COLO829 (cell line): Measurements from ENCODE around the gene ALDH1A2.

ENCODE experiments used
- DNase-seq: peaks from one replicate; pipeline ENCODE4 v3.0.0; 2012; ENCODE audit warnings: low spot score

The ALDH1A2 gene

GRCh38 chr15:57994221-57995049 lies 71.1 kb downstream of the ALDH1A2 start:
- no peak for DNase-seq

DNA sequence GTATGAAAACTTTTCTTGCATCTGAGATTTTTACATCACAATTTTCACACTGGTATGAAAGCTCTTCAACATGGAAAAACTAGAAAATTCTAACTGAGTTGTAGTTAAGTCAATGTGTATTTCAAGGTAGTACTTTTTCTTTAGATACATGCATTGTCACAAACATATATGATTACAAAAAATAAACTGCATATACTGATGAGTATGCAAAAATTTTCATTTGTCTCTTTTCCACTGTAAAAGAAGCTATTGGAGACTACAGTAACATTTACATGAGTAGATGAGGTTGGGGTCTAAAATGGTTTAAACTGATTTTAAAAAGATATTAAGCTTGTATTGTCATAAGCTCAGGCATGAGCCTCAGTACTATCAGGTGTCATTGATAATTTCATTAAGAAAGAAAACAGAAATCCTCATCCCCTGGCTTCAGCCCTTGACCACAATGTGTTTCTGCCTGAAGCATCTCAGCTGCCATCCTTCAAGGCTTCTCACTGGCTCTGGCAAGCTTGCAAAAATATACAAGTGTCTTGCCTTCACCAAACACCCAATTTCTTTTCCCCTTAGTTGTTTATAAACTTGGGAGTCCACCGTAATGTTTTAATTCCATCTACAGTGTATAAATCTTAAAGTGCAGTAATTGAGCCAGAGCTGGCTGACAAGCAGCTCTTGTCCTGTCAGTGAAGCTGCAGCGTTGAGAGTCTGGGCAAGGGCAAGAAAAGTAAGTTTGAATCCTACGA lies 71.9 kb downstream of the ALDH1A2 start:
- DNase-seq, result no peak

- DNase-seq, result no peak
Observed at GRCh38 chr15:57992761-57993355, 72.7 kb downstream of the ALDH1A2 start.

GRCh38 chr15:57973534-57973933 lies 92.0 kb downstream of the ALDH1A2 start:
- no peak for DNase-seq

DNA sequence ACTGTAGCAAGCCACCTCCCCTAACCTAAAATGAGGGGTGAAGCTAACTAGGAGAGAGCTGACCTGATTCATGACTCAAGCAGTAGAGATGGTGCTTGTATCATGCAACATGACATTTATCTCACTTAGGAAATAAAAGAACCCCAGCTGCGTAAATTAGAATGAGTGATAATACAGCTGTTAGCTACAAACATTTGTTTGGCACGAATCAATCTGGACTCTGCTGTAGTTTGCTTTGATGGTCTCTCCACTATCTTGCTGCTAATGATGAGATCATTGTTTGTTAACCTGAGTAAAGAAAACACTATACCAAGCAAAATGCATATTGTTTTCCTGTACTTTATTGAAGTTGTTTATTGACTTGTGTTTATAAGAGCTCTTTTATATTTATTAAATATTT lies 92.6 kb downstream of the ALDH1A2 start:
- DNase-seq, result no peak

DNA sequence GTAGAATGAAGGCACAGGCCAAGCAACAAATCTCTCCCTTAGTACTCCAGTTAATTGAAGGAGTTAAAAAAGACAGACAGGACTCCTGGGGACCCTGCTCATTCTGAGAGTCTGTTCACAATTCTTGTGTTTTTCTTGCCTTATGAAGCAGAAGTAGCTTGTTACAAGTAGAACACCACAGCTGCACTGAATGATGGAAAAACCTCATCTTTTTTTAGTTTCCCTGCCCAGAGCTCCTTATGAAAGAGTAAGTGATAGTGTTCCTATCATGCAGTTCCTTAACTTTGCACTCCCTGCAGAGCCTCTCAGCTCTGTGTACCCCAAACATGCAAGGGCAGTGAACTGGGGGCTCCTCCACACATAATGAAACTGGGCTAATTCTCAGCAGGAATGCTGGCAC lies 95.5 kb downstream of the ALDH1A2 start:
- no peak for DNase-seq

- DNase-seq, result no peak
Observed at GRCh38 chr15:57969355-57969754, 96.2 kb downstream of the ALDH1A2 start.

- DNase-seq, result no peak
Observed at GRCh38 chr15:57962887-57963286, 102.6 kb downstream of the ALDH1A2 start.

DNA sequence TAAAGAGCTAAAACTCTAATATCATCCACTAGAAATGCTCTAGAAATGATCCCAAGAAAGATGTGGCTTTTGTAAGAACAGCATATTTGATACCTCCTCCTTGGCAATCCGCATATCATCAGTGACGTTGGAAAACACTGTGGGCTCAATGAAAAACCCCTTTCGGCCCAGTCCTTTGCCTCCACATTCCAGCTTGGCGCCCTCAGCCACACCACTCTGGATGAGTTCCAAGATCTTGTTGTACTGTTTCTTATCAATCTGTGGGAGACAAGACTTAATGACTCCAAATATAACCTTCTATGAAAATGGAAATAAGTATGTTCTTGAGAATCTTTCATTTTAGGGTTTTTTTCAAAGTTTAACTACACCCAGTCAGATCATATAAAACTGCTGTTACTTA lies 103.6 kb downstream of the ALDH1A2 start:
- DNase-seq, result no peak

DNA sequence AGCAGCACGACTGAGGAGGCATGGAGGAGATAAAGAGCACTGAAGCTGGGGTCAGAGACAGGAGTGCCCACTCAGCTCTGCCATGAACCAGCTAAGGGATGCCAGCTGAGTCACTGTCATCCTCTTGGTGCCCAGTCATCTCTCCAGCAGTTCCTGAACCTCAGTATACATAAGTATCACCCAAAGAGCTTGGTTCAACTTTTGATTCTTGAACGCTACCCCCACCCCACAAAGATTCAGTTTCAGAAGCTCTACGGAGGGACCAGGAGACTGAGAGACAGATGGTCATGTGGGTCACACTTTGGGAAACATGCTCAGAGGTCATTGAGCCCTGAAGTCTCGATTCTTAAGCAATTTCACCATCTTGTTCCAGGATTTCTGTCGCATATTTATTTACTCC lies 108.4 kb downstream of the ALDH1A2 start:
- no peak for DNase-seq

GRCh38 chr15:57953874-57954273 lies 111.6 kb downstream of the ALDH1A2 start:
- DNase-seq, result no peak

GRCh38 chr15:57951328-57951932 lies 114.1 kb downstream of the ALDH1A2 start:
- no peak for DNase-seq

DNA sequence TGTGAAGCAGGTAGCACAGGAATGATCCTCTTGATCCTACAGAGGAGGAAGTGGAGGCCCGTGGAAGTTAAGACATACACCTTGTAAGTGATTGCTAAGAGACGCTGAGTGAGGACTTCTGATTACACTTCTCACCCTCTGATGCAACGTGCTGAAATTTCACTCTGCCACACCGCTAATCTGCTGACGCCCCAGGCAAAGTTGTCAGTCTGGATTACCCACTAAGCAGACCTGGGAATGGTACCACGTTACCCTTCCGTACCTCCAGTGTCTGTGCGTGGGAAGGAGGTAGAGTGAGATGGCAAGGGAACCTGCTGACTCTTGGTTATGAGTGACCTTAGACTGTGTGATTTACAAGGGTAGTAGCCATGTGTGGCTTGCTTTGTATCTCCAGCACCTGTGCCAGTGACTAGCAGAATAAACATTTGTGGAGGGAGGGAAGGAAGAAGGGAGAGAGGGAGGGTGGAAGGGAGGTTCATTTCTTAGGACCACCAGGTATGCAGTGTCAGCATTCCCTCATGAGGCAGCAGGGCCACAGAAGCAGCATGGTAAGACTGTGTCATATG lies 115.0 kb downstream of the ALDH1A2 start:
- DNase-seq, result no peak

- no peak for DNase-seq
Observed at GRCh38 chr15:57949374-57949943, 116.1 kb downstream of the ALDH1A2 start.

DNA sequence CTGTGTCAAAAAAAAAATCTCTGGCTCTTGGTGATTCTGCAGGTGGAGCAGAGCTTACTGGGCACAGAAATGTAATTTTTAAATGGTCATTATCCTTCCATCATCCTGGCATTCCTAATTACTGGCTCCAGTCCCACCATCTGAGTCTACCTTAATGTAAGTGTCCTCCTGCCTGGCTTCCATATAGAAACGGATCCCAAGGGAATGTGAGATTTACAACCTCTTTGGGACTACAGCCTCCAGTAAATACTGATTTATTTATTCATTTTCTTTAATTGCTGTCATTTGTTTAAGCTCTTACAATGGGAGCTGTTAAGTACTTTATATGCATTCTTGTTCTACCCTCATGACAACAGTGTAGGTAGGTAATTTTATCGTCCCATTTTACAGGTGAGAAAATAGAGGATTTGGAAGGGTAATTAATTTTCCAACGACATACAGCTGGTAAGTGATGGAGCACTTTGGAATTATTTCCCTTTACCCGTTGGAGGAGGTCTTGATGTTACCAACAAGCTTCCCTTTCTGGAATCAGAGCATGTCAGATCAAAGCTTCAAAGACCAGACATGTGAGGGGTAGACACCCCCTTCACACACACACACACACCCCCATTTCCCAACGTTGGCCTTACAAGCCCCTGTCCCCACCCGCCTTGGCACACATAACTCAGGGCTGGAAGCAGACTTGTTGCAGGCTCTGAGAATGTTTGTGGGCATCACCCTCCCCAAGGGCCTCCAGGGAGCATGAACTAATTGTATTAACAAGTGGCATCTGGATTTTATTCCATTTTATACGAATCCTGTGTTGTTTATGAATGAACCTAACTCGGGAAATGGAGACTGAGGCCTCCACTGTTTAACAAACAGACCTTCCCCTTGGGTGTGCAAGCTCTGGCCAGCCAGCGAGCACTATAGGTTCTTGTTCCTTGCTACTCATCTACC lies 116.9 kb downstream of the ALDH1A2 start:
- DNase-seq, result no peak

DNA sequence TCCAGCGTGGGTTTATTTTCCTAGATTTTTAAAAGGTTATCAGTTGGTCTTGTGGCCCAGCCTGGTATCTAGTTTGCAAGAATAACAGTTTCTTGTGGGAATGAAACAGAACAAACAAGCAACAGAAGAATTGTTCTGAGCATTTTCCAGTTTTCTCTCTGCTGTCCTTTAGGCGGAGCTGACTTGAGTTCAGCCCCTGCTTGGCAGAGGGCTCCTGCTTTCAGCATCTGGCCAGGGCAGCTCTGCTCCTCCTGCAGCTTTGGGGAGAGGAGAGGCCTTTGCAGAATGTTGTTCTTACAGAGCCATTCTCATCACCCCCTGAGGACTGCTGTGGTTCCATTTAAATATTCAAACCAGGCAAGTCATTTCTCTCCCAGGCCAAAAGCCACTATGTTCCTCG lies 117.7 kb downstream of the ALDH1A2 start:
- DNase-seq, result no peak

GRCh38 chr15:57947282-57947681 lies 118.2 kb downstream of the ALDH1A2 start:
- DNase-seq, result no peak

DNA sequence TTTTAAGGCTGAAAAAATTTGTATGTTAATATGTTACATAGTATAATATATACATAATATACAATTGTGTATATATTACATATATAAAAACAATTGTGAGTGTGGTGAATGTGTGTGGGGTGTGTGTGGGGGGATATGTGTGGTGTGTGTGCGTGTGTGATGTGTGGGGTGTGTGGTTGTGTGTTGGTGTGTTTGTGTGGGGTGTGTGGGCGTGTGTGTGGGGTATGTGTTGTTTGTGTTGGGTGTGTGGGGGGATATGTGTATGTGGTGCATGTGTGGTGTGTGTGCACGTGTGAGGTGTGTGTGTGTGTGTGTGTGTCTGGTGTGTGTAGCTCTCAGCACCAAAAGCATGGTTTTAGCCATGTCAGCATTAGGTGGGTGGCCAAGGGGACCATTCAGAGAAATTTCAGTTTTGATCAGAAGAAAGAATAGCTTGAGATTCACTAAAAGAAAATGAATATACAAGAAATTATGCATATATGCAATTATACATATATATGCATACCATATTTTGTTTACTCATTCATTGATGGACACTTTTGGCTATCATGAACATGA lies 118.9 kb downstream of the ALDH1A2 start:
- DNase-seq, result no peak

- DNase-seq, result no peak
Observed at GRCh38 chr15:57945616-57946015, 119.9 kb downstream of the ALDH1A2 start.

DNA sequence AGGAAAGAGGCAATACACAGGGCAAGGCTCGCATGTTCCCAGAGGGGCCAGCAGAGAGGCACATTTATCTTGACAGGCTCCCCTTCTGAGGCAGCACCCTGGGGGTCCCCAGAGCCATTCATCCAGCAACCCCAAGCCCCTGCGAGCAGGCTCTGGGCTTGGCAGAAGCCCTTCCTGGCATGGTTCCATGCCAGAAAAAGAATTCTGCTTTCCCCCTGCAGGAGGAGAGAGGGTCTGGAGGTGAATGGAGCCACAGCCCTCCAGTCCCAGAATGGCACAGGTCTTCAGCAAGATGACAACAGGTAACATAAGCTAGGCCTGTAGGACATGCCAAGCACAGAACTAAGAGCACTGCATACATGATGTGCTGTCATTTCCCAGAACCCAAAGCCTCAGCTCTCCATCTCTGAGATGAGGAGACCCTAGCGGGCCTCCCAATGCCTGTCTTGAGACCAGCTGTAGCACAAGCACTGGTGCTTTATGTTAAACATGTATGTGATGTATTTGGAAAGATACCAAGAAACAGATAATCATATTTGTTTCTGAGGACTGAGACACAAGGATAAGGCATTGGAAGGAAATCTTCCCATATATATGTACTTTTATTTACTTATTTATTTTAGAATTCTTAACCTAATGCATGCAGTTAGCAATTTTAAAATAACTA lies 121.6 kb downstream of the ALDH1A2 start:
- DNase-seq, result no peak
